COR-L47 (cell line): ENCODE results near the gene NEMF.
"Not testable (repeated sequence)": the region's sequence is repeated elsewhere in the genome, so short reads cannot be mapped to it uniquely, and the experiment has no call there.

Experiments used
- DNase-seq: peaks from one replicate; lab custom pipeline; 2025; lab: John Stamatoyannopoulos, UW

NEMF gene

GRCh38 chr14:49876563-49877127, 24.1 kb upstream of the NEMF start:
- no peak for DNase-seq

GRCh38 chr14:49875640-49876198, 23.1 kb upstream of the NEMF start:
- no peak for DNase-seq

- DNase-seq: not testable (repeated sequence)
Measured at GRCh38 chr14:49873548-49873947, 21.0 kb upstream of the NEMF start.

GRCh38 chr14:49870908-49871307, 18.3 kb upstream of the NEMF start:
- DNase-seq: no peak

- DNase-seq: no peak
Measured at GRCh38 chr14:49868720-49869114, 16.1 kb upstream of the NEMF start.

GRCh38 chr14:49867831-49868719, 15.5 kb upstream of the NEMF start:
- DNase-seq: peak; percentile 91

- peak; percentile 71 for DNase-seq
Measured at GRCh38 chr14:49865431-49865859, 12.9 kb upstream of the NEMF start.

GRCh38 chr14:49863487-49864281, 11.1 kb upstream of the NEMF start:
- DNase-seq: no peak

GRCh38 chr14:49862089-49862673, 9.6 kb upstream of the NEMF start:
- peak; percentile 72 for DNase-seq

GRCh38 chr14:49861699-49862088, 9.1 kb upstream of the NEMF start:
- DNase-seq: no peak

GRCh38 chr14:49860988-49861698, 8.6 kb upstream of the NEMF start:
- DNase-seq: no peak

- DNase-seq: no peak
Measured at GRCh38 chr14:49858383-49858782, 5.8 kb upstream of the NEMF start.

GRCh38 chr14:49857427-49858003, 4.9 kb upstream of the NEMF start:
- no peak for DNase-seq

- DNase-seq: peak; percentile 14
Measured at GRCh38 chr14:49853572-49854375, 1.2 kb upstream of the NEMF start.

- no peak for DNase-seq
Measured at GRCh38 chr14:49853158-49853477, 530 bp upstream of the NEMF start.

- DNase-seq: no peak
Measured at GRCh38 chr14:49851813-49852212, 775 bp downstream of the NEMF start.

- no peak for DNase-seq
Measured at GRCh38 chr14:49849213-49849847, 3.3 kb downstream of the NEMF start.

GRCh38 chr14:49828640-49829039, 23.9 kb downstream of the NEMF start:
- no peak for DNase-seq

- DNase-seq: no peak
Measured at GRCh38 chr14:49820176-49820575, 32.4 kb downstream of the NEMF start.

- no peak for DNase-seq
Measured at GRCh38 chr14:49816844-49817243, 35.7 kb downstream of the NEMF start.
